C4-2B (cell line): ENCODE results near the gene NPTX1.

Experiments
- H3K27ac ChIP-seq: fragments of 450-650 bp; 2 replicates; pipeline ENCODE4 v1.5.1; 2017
- ZFX ChIP-seq: fragments of 450-650 bp; IDR thresholded peaks from 2 replicates; pipeline ENCODE4 v1.6.1; 2017
- TF ChIP-seq, protein P1 (sequence below): fragments of 450-650 bp; conservative IDR thresholded peaks from 2 replicates; pipeline ENCODE4 v1.5.1; 2017; ENCODE audit warnings: mild to moderate bottlenecking

The NPTX1 gene

DNA sequence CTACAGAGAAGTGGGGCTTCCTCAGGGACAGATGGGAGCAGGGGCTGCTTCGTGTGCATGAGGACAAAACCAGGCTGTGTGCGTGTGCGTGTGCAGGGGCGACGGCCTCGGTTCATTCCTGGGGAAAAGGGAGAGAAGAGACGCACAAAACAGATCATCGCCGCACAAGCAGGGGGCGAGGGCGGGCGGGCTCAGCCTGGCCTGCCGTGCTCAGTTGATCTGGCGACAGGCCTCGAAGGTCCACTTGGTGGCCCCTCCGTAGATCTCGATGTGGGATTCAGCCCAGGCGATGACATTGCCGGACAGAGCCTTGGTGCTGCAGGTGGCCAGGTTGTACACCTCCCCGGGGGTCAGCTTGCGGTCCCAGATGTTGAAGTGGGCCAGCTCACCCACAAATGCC, 5.8 kb downstream of the NPTX1 start:
- TF ChIP-seq, protein P1, sequence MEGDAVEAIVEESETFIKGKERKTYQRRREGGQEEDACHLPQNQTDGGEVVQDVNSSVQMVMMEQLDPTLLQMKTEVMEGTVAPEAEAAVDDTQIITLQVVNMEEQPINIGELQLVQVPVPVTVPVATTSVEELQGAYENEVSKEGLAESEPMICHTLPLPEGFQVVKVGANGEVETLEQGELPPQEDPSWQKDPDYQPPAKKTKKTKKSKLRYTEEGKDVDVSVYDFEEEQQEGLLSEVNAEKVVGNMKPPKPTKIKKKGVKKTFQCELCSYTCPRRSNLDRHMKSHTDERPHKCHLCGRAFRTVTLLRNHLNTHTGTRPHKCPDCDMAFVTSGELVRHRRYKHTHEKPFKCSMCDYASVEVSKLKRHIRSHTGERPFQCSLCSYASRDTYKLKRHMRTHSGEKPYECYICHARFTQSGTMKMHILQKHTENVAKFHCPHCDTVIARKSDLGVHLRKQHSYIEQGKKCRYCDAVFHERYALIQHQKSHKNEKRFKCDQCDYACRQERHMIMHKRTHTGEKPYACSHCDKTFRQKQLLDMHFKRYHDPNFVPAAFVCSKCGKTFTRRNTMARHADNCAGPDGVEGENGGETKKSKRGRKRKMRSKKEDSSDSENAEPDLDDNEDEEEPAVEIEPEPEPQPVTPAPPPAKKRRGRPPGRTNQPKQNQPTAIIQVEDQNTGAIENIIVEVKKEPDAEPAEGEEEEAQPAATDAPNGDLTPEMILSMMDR = no peak
- no peak for TF ChIP-seq ZFX
- H3K27ac ChIP-seq = no peak overlapping the region

DNA sequence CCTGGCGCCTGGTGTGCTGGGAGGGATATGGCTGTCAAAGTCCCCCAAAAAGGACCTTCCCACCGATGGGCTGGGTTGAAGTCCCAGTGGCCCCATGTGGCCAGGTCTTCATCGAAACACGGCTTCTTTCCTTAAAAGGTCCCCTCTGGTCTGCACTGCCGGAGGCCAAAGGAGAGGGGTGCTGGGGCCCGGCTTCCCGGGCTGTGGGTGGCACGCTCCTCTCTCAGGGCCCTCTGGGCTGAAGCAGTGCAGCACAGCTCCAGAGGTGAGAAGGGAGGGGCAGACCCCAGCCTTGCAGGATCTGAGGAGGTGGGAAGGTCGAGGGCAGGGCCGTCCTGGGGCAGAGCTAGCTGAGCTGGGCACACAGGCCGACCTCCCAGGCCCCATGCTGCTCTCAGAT, 6.7 kb downstream of the NPTX1 start:
- H3K27ac ChIP-seq = no peak overlapping the region
- no peak for TF ChIP-seq ZFX
- TF ChIP-seq, protein P1 = no peak

DNA sequence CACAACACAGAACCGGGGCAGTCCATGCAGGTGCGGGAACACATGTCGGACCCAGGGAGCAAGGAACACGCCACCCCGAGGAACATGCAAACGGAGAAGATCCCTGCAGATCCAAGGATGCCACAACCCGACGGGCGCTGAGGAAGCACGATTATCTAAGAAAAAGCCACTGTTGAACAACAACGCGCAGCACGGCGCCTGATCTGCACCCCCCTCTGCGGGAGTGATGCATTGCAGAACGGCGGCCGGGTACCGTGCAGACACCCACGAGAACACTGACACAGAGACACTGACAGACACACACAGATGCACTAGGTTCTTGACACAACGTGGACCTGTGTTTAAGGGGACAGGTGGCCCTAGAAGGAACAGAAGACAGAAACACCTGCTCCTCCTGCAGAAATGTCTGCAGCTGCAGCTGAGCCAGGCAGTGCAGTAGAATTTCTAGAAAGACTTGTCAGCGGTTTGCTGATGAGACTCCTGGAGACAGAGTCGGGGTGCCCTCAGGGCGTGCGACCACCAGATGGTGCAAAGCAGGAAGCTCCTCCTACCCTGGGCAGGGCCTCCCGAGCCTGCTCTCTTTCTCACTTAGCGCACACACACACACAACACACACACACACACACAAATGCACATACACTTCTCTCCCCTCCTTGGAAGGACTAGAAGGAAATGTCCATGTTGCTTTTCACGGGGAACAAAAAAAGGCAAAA, 7.5 kb downstream of the NPTX1 start:
- no peak for TF ChIP-seq ZFX
- TF ChIP-seq, protein P1 = no peak
- H3K27ac ChIP-seq = no peak overlapping the region

DNA sequence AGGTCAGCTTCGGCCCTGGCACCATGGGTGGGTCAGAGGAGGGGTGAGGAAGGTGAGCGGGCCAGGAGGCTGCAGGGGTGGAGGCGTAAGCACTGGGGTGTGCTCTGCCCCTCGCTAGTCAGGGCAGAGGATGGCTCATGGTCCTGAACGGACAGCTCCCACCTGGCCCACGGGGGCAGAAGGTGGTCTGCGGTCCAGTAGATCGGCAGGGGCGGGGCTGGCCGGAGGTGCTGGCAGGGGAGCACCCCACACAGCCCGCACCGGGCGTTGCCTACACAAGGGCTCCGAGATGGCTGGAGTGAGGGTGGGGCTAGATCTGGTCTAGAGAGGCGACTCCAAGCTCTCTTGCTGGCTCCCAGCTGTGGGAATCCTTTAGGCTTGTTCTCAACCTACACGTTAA, 8.2 kb downstream of the NPTX1 start:
- TF ChIP-seq ZFX = no peak
- TF ChIP-seq, protein P1 = no peak
- no peak overlapping the region for H3K27ac ChIP-seq

DNA sequence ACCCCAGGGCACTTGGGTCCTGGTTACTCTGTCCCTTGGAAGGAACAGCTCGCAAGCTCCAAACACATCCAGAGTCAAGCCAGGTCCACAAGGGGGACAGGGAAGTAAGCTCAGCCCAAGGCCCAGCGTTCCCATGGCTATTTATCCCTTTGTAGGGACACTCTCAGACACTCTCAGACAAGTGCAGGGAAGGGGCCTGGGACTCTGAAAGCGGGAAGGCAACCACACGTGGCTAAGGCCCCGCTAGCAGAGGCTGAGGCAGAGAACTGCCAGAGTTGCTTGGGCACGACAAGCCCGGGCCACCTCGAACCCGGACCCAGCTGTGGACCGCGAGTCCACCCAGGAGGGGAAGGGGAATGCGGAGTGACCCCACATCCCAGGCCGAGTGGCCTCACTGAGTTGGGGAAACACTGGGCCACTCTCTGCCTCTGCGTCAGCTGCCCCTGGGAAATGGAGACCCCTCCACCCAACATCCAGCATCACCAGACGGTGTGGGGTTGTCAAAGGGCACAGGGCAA, 10.2 kb downstream of the NPTX1 start:
- no peak for TF ChIP-seq ZFX
- TF ChIP-seq, protein P1 = no peak
- H3K27ac ChIP-seq = no peak overlapping the region

DNA sequence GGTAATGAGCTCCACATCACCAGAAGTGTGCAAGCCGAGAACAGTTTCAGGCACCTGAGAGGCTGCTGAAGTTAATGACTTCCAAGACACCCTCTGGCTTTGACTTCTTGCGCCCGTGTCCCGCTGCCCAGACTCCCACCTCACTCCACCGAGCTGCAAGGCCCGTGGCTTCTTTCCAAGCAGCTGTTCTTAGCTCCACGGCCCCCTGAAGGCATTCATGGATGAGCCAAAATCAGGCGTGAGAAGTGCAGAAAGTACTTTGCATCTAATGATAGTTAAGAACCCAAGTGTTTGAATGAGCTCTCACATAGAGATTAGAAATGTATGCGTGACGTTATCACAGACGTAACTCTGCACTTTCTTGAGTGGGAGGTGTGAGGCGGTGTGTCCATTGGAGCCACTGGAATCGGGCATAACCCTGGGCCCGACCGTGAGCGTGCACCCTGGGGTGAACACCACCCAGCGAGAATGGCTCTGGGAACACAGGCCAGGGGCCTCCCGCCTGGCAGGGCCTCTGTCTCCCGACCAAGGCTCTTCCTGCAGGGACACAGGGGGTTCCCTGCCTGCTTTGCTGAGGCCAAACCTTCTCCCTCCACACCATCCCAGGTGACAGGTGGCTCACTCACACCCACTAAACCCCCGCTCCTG, 11.0 kb downstream of the NPTX1 start:
- TF ChIP-seq ZFX = no peak
- TF ChIP-seq, protein P1 = no peak
- H3K27ac ChIP-seq = no peak overlapping the region

DNA sequence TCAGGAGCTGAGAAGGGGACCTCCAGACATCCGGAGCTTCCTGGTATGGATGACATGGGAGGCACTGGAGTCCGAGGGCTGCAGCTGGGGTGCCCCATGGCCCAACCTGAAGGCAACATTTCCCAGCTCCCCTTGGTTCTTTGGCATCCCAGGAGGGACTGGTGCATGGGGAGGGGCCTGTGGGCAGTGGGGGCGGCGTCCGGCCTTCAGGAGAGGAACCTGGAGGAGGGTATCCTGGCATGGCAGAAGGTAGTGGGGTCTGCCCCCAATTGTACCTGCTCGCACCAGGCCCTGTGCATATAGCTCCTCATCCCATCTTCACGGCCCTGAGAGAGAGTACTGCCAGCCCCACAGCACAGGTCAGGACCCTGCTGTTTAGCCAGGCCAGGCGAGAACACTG, 11.9 kb downstream of the NPTX1 start:
- TF ChIP-seq ZFX = no peak
- TF ChIP-seq, protein P1 = no peak

More for the DNA sequence above, 11.9 kb downstream of the NPTX1 start:
- H3K27ac ChIP-seq = no peak overlapping the region
